ENCODE measurements around the gene MANSC1. TPM values are rescaled to one million over a fixed set of nuclear protein-coding genes. Genes with fewer than 3 reads are reported as not detected.

Gene MANSC1
- total and polyA plus RNA-seq, 2 of the 13 experiments (the other 11 are each of a cell fraction or from before 2014, with no cell fraction given): 1.9 to 4.2 TPM

DNA sequence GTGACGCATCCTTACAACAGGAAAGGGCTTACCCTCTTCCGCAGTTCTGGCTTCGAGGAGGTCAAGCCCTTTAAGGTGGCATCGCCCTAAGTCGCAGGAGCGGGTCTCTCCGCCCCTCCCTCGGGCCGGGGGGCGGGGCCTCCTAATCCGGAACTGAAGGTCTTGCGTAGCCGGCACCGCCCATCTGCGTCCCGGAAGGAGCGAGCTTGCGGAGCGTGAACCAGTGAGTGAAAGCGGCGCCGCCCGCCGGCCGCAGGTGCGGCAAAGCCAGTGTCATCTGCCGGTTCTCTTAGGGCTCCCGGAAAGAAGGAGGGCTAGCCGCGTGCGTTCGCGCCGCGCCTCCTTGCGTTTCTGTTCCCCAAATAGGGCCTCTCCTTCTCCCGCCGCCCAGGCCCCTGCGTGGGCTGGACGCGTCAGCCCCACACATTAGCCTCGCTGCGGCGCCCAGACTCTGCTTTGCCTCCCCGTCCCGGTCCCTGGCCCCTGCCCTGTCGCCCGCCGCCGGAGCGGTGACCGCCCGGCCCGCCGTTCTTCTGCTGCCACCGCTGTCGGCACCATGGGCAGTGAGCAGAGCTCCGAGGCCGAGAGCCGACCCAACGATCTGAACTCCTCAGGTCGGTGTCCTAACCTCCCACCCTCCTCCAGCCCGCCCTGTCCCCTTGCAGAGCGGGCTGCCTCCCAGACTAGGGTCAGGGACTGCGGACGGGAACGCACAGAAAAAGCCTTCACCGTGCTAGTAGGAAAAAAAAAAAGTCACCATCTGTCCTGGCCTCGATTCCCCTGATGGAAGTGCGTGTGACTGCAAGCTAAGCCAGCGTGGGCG is 7.1 kb upstream of the MANSC1 start, which contains the start of gene BORCS5 (continued):
- TF ChIP-seq POGZ (CRISPR knock-in tag; IDR thresholded peaks at IDR 0.05): peak; percentile 80
- TF ChIP-seq ZNF350 (CRISPR knock-in tag; IDR thresholded peaks at IDR 0.05; ENCODE audit: borderline replicate concordance, low read depth): peak; percentile 87
- TF ChIP-seq, protein P1, sequence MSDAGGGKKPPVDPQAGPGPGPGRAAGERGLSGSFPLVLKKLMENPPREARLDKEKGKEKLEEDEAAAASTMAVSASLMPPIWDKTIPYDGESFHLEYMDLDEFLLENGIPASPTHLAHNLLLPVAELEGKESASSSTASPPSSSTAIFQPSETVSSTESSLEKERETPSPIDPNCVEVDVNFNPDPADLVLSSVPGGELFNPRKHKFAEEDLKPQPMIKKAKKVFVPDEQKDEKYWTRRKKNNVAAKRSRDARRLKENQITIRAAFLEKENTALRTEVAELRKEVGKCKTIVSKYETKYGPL (CRISPR knock-in tag; IDR thresholded peaks at IDR 0.05): no peak
- TF ChIP-seq ZNF121 (CRISPR knock-in tag; IDR thresholded peaks at IDR 0.05): no peak
- TF ChIP-seq NCOA2 (CRISPR knock-in tag; IDR thresholded peaks at IDR 0.05): 0 out of 2 replicates have a peak, but pooled peaks have one; percentile 21
- TF ChIP-seq ZNF614 (CRISPR knock-in tag; IDR thresholded peaks at IDR 0.05; ENCODE audit: borderline replicate concordance): peak; percentile 90
- no peak for TF ChIP-seq ZNF780A (CRISPR knock-in tag; IDR thresholded peaks at IDR 0.05)
- no peak for TF ChIP-seq ZNF75D (CRISPR knock-in tag; IDR thresholded peaks at IDR 0.05; ENCODE audit: borderline replicate concordance)
- TF ChIP-seq RBM22 (optimal IDR thresholded peaks at IDR 0.05; ENCODE audit: low read length): no peak
- TF ChIP-seq, protein P2, sequence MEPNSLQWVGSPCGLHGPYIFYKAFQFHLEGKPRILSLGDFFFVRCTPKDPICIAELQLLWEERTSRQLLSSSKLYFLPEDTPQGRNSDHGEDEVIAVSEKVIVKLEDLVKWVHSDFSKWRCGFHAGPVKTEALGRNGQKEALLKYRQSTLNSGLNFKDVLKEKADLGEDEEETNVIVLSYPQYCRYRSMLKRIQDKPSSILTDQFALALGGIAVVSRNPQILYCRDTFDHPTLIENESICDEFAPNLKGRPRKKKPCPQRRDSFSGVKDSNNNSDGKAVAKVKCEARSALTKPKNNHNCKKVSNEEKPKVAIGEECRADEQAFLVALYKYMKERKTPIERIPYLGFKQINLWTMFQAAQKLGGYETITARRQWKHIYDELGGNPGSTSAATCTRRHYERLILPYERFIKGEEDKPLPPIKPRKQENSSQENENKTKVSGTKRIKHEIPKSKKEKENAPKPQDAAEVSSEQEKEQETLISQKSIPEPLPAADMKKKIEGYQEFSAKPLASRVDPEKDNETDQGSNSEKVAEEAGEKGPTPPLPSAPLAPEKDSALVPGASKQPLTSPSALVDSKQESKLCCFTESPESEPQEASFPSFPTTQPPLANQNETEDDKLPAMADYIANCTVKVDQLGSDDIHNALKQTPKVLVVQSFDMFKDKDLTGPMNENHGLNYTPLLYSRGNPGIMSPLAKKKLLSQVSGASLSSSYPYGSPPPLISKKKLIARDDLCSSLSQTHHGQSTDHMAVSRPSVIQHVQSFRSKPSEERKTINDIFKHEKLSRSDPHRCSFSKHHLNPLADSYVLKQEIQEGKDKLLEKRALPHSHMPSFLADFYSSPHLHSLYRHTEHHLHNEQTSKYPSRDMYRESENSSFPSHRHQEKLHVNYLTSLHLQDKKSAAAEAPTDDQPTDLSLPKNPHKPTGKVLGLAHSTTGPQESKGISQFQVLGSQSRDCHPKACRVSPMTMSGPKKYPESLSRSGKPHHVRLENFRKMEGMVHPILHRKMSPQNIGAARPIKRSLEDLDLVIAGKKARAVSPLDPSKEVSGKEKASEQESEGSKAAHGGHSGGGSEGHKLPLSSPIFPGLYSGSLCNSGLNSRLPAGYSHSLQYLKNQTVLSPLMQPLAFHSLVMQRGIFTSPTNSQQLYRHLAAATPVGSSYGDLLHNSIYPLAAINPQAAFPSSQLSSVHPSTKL (CRISPR knock-in tag; IDR thresholded peaks at IDR 0.05): peak; percentile 71; the same call in 1 of the 2 replicates
- peak; percentile 97 for TF ChIP-seq RBFOX2 (IDR thresholded peaks at IDR 0.05; ENCODE audit: low read depth, low read length)
- TF ChIP-seq SYNCRIP (IDR thresholded peaks at IDR 0.05; ENCODE audit: insufficient read depth, low read depth, low read length): no peak
- peak; percentile 66; the same call in 1 of the 2 replicates for TF ChIP-seq MAZ (IDR thresholded peaks at IDR 0.05; ENCODE audit: borderline replicate concordance, low read depth, low read length)
- peak; percentile 89 for TF ChIP-seq MAZ (CRISPR knock-in tag; IDR thresholded peaks at IDR 0.05; ENCODE audit: low read depth)
- TF ChIP-seq, protein P3, sequence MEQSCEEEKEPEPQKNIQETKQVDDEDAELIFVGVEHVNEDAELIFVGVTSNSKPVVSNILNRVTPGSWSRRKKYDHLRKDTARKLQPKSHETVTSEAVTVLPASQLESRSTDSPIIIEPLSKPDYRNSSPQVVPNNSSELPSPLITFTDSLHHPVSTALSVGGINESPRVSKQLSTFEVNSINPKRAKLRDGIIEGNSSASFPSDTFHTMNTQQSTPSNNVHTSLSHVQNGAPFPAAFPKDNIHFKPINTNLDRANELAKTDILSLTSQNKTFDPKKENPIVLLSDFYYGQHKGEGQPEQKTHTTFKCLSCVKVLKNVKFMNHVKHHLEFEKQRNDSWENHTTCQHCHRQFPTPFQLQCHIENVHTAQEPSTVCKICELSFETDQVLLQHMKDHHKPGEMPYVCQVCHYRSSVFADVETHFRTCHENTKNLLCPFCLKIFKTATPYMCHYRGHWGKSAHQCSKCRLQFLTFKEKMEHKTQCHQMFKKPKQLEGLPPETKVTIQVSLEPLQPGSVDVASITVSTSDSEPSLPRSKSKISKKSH (CRISPR knock-in tag; IDR thresholded peaks at IDR 0.05; ENCODE audit: borderline replicate concordance): no peak
- no peak; the same call in 1 of the 2 replicates for TF ChIP-seq GLI4 (CRISPR knock-in tag; IDR thresholded peaks at IDR 0.05; ENCODE audit: borderline replicate concordance)
- TF ChIP-seq ZNF367 (CRISPR knock-in tag; IDR thresholded peaks at IDR 0.05; ENCODE audit: borderline replicate concordance): no peak
- TF ChIP-seq ZC3H13 (CRISPR knock-in tag; IDR thresholded peaks at IDR 0.05): 0 out of 2 replicates have a peak, but pooled peaks have one; percentile 23
- TF ChIP-seq ZNF235 (CRISPR knock-in tag; IDR thresholded peaks at IDR 0.05; ENCODE audit: borderline replicate concordance): no peak
- TF ChIP-seq ZNF34 (CRISPR knock-in tag; IDR thresholded peaks at IDR 0.05; ENCODE audit: borderline replicate concordance): no peak
- no peak for TF ChIP-seq PHB2 (IDR thresholded peaks at IDR 0.05; ENCODE audit: partially characterized antibody)
- peak; percentile 67; the same call in 1 of the 2 replicates for TF ChIP-seq MED1 (CRISPR knock-in tag; IDR thresholded peaks at IDR 0.05)
- TF ChIP-seq ZNF788 (CRISPR knock-in tag; IDR thresholded peaks at IDR 0.05; ENCODE audit: borderline replicate concordance): peak; percentile 86
- TF ChIP-seq HMGA1 (CRISPR knock-in tag; conservative IDR thresholded peaks at IDR 0.05): no peak

Data from HepG2 (cell line).